Neural cell (in vitro differentiated cells): ENCODE measurements around the gene ZC3H12D. TPM values are rescaled to one million over a fixed set of nuclear protein-coding genes. Genes with fewer than 3 reads are reported as not detected.

ENCODE experiments used
- H2AFZ ChIP-seq: fragments of 200-600, 300-800 bp; sonication (generic), shearing (Covaris generic); 2 replicates; pipeline ENCODE4 v1.6.0; 2014; ENCODE audit warnings: low read depth, mild to moderate bottlenecking, antibody characterized with exemption, low read length, moderate library complexity
- H3F3A ChIP-seq: fragments of 200-600 bp; shearing (Covaris generic); 2 replicates; pipeline ENCODE4 v1.6.1; 2016; ENCODE audit warnings: mild to moderate bottlenecking, moderate library complexity, mixed read lengths, antibody characterized with exemption, low read length; ENCODE audit not compliant: insufficient read depth, poor library complexity, severe bottlenecking
- H3K27ac ChIP-seq: fragments of 200-600, 300-800 bp; sonication (generic), shearing (Covaris generic); 2 replicates; pipeline ENCODE4 v1.5.1; 2014; ENCODE audit warnings: mild to moderate bottlenecking, low read length, moderate library complexity
- H3K27me3 ChIP-seq: fragments of 300-800, 200-600 bp; sonication (generic), shearing (Covaris generic); 2 replicates; pipeline ENCODE4 v1.6.0; 2014; ENCODE audit warnings: mild to moderate bottlenecking, low read depth, low read length, moderate library complexity; ENCODE audit not compliant: insufficient read depth
- H3K36me3 ChIP-seq: fragments of 300-800, 200-600 bp; sonication (generic), shearing (Covaris generic); 2 replicates; pipeline ENCODE4 v1.5.1; 2014; ENCODE audit warnings: mild to moderate bottlenecking, antibody characterized with exemption, low read length, moderate library complexity; ENCODE audit not compliant: insufficient read depth
- H3K4me2 ChIP-seq: fragments of 300-800, 200-600 bp; sonication (generic), shearing (Covaris generic); 2 replicates; pipeline ENCODE4 v1.6.0; 2014; ENCODE audit warnings: mild to moderate bottlenecking, low read length
- H3K4me3 ChIP-seq: fragments of 300-800, 200-600 bp; sonication (generic), shearing (Covaris generic); 2 replicates; pipeline ENCODE4 v1.5.1; 2014; ENCODE audit warnings: mild to moderate bottlenecking, low read length, moderate library complexity
- H3K79me2 ChIP-seq: fragments of 200-600 bp; shearing (Covaris generic); replicated peaks from 2 replicates; pipeline ENCODE4 v1.6.0; 2014; ENCODE audit warnings: mild to moderate bottlenecking, low read length, moderate library complexity; ENCODE audit not compliant: insufficient read depth
- H3K9ac ChIP-seq: fragments of 300-800, 200-600 bp; sonication (generic), shearing (Covaris generic); 2 replicates; pipeline ENCODE4 v1.6.1; 2016; ENCODE audit warnings: mild to moderate bottlenecking, low read length, mixed read lengths
- H3K9me2 ChIP-seq: fragments of 200-600 bp; shearing (Covaris generic); 2 replicates; pipeline ENCODE4 v1.6.1; 2016; ENCODE audit warnings: mild to moderate bottlenecking, low read length, mixed read lengths; ENCODE audit not compliant: insufficient read depth
- H3K9me3 ChIP-seq: fragments of 200-600, 300-800 bp; sonication (generic), shearing (Covaris generic); 2 replicates; pipeline ENCODE4 v1.6.1; 2016; ENCODE audit warnings: mild to moderate bottlenecking, mixed run types, low read length, moderate library complexity, mixed read lengths
- H4K20me1 ChIP-seq: fragments of 200-600 bp; shearing (Covaris generic); 2 replicates; pipeline ENCODE4 v1.6.1; 2016; ENCODE audit warnings: mild to moderate bottlenecking, mixed run types; ENCODE audit not compliant: insufficient read depth
- EP300 ChIP-seq: fragments of 450-650 bp; conservative IDR thresholded peaks from 2 replicates; pipeline ENCODE4 v1.6.1; 2014; ENCODE audit warnings: antibody characterized with exemption, mild to moderate bottlenecking, moderate library complexity; ENCODE audit not compliant: poor library complexity, severe bottlenecking
- EZH2 ChIP-seq: fragments of 200-600, 300-800 bp; shearing (Covaris generic), sonication (generic); IDR thresholded peaks from 2 replicates; pipeline ENCODE4 v1.6.1; 2014; ENCODE audit warnings: antibody characterized with exemption, low read length, borderline replicate concordance, mild to moderate bottlenecking; ENCODE audit not compliant: insufficient read depth, poor library complexity, severe bottlenecking
- MXI1 ChIP-seq: fragments of 450-650 bp; conservative IDR thresholded peaks from 2 replicates; pipeline ENCODE4 v1.6.1; 2014; ENCODE audit warnings: antibody characterized with exemption, mild to moderate bottlenecking; ENCODE audit not compliant: poor library complexity, severe bottlenecking
- POLR2AphosphoS5 ChIP-seq: IDR thresholded peaks from 2 replicates; pipeline ENCODE4 v1.6.1; 2012
- RAD21 ChIP-seq: fragments of 450-650 bp; conservative IDR thresholded peaks from 2 replicates; pipeline ENCODE4 v1.6.1; 2014; ENCODE audit warnings: antibody characterized with exemption, mild to moderate bottlenecking, moderate library complexity
- SMC3 ChIP-seq: fragments of 450-650 bp; conservative IDR thresholded peaks from 2 replicates; pipeline ENCODE4 v1.6.1; 2014; ENCODE audit warnings: antibody characterized with exemption, mild to moderate bottlenecking, moderate library complexity; ENCODE audit not compliant: poor library complexity
- TAF1 ChIP-seq: IDR thresholded peaks from 2 replicates; pipeline ENCODE4 v1.6.1; 2012; ENCODE audit warnings: low read depth
- polyA plus RNA-seq: library from polyadenylated mRNA; depleted of rRNA; stranded (reverse); fragments of >200 nt; gene quantifications from 2 replicates; pipeline ENCODE4 v1.2.3, GENCODE V29; 2014
- TF ChIP-seq, protein P1 (sequence below): fragments of 450-650 bp; IDR thresholded peaks from 2 replicates; pipeline ENCODE4 v1.5.1; 2014; ENCODE audit warnings: antibody characterized with exemption, mild to moderate bottlenecking, moderate library complexity; ENCODE audit not compliant: poor library complexity, severe bottlenecking
- TF ChIP-seq, protein P2 (sequence below): IDR thresholded peaks from 2 replicates; pipeline ENCODE4 v1.6.1; 2012; ENCODE audit warnings: borderline replicate concordance

The ZC3H12D gene
- polyA plus RNA-seq, 1 donor from 2014 or later: 1.0 TPM

DNA sequence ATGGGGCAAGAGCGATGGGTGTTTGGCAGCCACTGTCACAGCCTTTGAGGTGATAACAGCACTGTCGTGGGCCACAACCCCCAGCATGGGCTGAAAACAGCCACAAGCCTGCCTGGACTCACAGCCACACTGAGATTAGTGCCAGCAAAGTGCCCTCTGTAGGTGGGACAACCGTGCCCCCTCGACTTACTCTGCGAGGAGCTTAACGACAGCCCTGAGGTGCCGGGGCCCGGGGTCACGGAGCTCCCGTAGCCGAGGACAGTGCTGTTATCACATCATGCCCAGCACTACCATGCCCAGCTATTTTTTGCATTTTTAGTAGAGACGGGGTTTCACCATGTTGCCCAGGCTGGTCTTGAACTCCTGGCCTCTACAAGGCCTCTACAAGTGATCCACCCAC is 48.2 kb downstream of the ZC3H12D start:
- no peak overlapping the region for H3K4me3 ChIP-seq
- H4K20me1 ChIP-seq: no peaks in the 10 kb centered on the region
- no peaks in the 10 kb centered on the region for H3F3A ChIP-seq
- no peak overlapping the region for H3K27ac ChIP-seq
- no peaks in the 10 kb centered on the region for H3K9me2 ChIP-seq
- no peak overlapping the region for H3K4me2 ChIP-seq
- H3K79me2 ChIP-seq: no peaks in the 10 kb centered on the region
- H3K9ac ChIP-seq: no peak overlapping the region
- TF ChIP-seq RAD21 (no peak), POLR2AphosphoS5 (no peak), EP300 (no peak), SMC3 (no peak), TAF1 (no peak), MXI1 (no peak), EZH2 (no peak)
- TF ChIP-seq, protein P1, sequence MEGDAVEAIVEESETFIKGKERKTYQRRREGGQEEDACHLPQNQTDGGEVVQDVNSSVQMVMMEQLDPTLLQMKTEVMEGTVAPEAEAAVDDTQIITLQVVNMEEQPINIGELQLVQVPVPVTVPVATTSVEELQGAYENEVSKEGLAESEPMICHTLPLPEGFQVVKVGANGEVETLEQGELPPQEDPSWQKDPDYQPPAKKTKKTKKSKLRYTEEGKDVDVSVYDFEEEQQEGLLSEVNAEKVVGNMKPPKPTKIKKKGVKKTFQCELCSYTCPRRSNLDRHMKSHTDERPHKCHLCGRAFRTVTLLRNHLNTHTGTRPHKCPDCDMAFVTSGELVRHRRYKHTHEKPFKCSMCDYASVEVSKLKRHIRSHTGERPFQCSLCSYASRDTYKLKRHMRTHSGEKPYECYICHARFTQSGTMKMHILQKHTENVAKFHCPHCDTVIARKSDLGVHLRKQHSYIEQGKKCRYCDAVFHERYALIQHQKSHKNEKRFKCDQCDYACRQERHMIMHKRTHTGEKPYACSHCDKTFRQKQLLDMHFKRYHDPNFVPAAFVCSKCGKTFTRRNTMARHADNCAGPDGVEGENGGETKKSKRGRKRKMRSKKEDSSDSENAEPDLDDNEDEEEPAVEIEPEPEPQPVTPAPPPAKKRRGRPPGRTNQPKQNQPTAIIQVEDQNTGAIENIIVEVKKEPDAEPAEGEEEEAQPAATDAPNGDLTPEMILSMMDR: no peak
- TF ChIP-seq, protein P2, sequence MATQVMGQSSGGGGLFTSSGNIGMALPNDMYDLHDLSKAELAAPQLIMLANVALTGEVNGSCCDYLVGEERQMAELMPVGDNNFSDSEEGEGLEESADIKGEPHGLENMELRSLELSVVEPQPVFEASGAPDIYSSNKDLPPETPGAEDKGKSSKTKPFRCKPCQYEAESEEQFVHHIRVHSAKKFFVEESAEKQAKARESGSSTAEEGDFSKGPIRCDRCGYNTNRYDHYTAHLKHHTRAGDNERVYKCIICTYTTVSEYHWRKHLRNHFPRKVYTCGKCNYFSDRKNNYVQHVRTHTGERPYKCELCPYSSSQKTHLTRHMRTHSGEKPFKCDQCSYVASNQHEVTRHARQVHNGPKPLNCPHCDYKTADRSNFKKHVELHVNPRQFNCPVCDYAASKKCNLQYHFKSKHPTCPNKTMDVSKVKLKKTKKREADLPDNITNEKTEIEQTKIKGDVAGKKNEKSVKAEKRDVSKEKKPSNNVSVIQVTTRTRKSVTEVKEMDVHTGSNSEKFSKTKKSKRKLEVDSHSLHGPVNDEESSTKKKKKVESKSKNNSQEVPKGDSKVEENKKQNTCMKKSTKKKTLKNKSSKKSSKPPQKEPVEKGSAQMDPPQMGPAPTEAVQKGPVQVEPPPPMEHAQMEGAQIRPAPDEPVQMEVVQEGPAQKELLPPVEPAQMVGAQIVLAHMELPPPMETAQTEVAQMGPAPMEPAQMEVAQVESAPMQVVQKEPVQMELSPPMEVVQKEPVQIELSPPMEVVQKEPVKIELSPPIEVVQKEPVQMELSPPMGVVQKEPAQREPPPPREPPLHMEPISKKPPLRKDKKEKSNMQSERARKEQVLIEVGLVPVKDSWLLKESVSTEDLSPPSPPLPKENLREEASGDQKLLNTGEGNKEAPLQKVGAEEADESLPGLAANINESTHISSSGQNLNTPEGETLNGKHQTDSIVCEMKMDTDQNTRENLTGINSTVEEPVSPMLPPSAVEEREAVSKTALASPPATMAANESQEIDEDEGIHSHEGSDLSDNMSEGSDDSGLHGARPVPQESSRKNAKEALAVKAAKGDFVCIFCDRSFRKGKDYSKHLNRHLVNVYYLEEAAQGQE: no peak
- H3K36me3 ChIP-seq: no peaks in the 10 kb centered on the region
- no peaks in the 10 kb centered on the region for H3K27me3 ChIP-seq
- no peak overlapping the region for H2AFZ ChIP-seq
- H3K9me3 ChIP-seq: no peaks in the 10 kb centered on the region

DNA sequence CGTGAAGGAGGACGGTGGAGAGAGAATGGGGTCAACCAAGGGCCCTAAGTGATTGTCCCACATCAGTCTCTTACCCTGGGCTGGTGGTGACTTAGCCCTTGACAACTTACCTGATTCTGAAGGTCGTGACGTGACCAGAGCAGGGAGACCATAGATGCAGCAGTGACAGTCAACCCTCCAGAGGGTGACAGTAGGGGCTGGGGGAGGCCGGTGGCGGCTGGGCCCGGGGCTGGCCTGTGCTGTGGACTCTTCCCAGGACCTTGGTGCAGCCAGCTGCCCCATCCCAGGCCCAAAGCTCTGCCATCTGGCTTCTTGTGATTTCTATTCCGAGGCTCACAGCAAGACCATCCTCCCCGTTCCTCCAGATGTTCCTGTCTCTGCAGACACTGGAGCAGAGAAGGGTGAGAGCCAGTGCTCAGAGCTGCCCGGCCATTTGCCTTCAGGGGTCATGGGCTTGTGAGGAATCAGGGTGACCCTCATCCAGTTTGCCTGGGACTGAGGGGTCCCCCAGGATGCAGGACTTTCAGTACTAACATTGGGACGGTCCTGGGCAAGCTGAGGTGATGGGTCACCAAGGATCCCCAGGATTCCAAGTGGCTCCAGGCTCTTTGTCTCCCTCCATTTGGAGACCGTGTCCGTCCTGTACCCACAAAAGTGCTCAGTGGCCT is 48.8 kb downstream of the ZC3H12D start:
- Histone ChIP-seq H3K27me3 (no peaks in the 10 kb centered on the region), H3K4me2 (no peak overlapping the region), H4K20me1 (no peaks in the 10 kb centered on the region), H3K36me3 (no peaks in the 10 kb centered on the region), H2AFZ (no peak overlapping the region), H3K27ac (no peak overlapping the region), H3K9ac (no peak overlapping the region), H3F3A (no peaks in the 10 kb centered on the region), H3K4me3 (no peak overlapping the region), H3K9me2 (no peaks in the 10 kb centered on the region), H3K79me2 (no peaks in the 10 kb centered on the region), H3K9me3 (no peaks in the 10 kb centered on the region)
- TF ChIP-seq SMC3 (no peak), MXI1 (no peak), EZH2 (no peak), POLR2AphosphoS5 (no peak), TAF1 (no peak), RAD21 (no peak), EP300 (no peak)
- TF ChIP-seq, protein P2: no peak
- TF ChIP-seq, protein P1: no peak
